ENCODE data around the gene CPEB4. TPM values are rescaled to one million over a fixed set of nuclear protein-coding genes. Genes with fewer than 3 reads are reported as not detected.

CPEB4 gene
- total RNA-seq, 2 experiments from 2014 or later: 18.3 to 19.2 TPM

GRCh38 chr5:173926359-173926758, 38.2 kb downstream of the CPEB4 start:
- Mint-ChIP-seq H3K4me1 (ENCODE audit: low read depth) (peaks cover 31% of the 10 kb centered on the region), H3K36me3 (ENCODE audit: low read depth) (peaks cover 9% of the 10 kb centered on the region), H3K4me3 (no peak overlapping the region), H3K27ac (no peak overlapping the region), H3K27me3 (no peaks in the 10 kb centered on the region), H3K9me3 (no peaks in the 10 kb centered on the region)
- Histone ChIP-seq H3K9me3 (ENCODE audit: control insufficient read depth in 1 of 2, insufficient read depth in 1 of 2, low read length in 2 of 2) (no peaks in the 10 kb centered on the region), H3K27ac (ENCODE audit: low read depth in 1 of 2, low read length in 2 of 2) (no peak overlapping the region), H3K4me3 (ENCODE audit: low read length) (no peak overlapping the region), H3K36me3 (ENCODE audit: insufficient read depth, low read length) (peaks cover 4% of the 10 kb centered on the region), H3K27me3 (ENCODE audit: control insufficient read depth in 1 of 2, insufficient read depth in 2 of 2, low read length in 2 of 2) (no peaks in the 10 kb centered on the region), H3K4me1 (ENCODE audit: insufficient read depth, low read length) (no peaks in the 10 kb centered on the region)
- CTCF ChIA-PET: interaction anchor here (1.2 to 1.5 kb wide), 5 partner anchors 26 to 304 kb away, joined by 3 to 5 read pairs (median 3); partner anchors contain the start of gene CPEB4
- ATAC-seq (ENCODE audit: poor library complexity): no peak
- POLR2A ChIA-PET: interaction anchor here (2.3 kb wide), 1 partner anchor 310 kb away, joined by 11 read pairs; the partner anchor contains the start of gene BOD1
- intact Hi-C loops (cut with DNase I, micrococcal nuclease): no loop called here
- TF ChIP-seq CTCF (IDR thresholded peaks at IDR 0.05): no peak
- no peak for DNase-seq

- H3K27ac Mint-ChIP-seq: no peak overlapping the region
- ATAC-seq (ENCODE audit: poor library complexity) (no peak), DNase-seq (no peak)
- no peaks in the 10 kb centered on the region for H3K9me3 Mint-ChIP-seq
- H3K4me3 Mint-ChIP-seq: no peak overlapping the region
- no peak for TF ChIP-seq CTCF (IDR thresholded peaks at IDR 0.05)
- peaks cover 14% of the 10 kb centered on the region for H3K4me1 Mint-ChIP-seq (ENCODE audit: low read depth)
- Histone ChIP-seq H3K9me3 (ENCODE audit: control insufficient read depth in 1 of 2, insufficient read depth in 1 of 2, low read length in 2 of 2) (no peaks in the 10 kb centered on the region), H3K4me1 (ENCODE audit: insufficient read depth, low read length) (no peaks in the 10 kb centered on the region), H3K36me3 (ENCODE audit: insufficient read depth, low read length) (peaks cover 2% of the 10 kb centered on the region), H3K27ac (ENCODE audit: low read depth in 1 of 2, low read length in 2 of 2) (no peak overlapping the region), H3K4me3 (ENCODE audit: low read length) (no peak overlapping the region), H3K27me3 (ENCODE audit: control insufficient read depth in 1 of 2, insufficient read depth in 2 of 2, low read length in 2 of 2) (no peaks in the 10 kb centered on the region)
- intact Hi-C loops (cut with DNase I, micrococcal nuclease): no loop called here
- ChIA-PET POLR2A (interaction anchor here (0.9 kb wide), 1 partner anchor 11 kb away, joined by 3 read pairs; no protein-coding TSS in a partner anchor), CTCF (no interaction called here)
- peaks cover 30% of the 10 kb centered on the region for H3K36me3 Mint-ChIP-seq (ENCODE audit: low read depth)
- H3K27me3 Mint-ChIP-seq: no peaks in the 10 kb centered on the region
Measured at GRCh38 chr5:173928871-173929574, 40.9 kb downstream of the CPEB4 start.

- H3K27ac Mint-ChIP-seq: no peak overlapping the region
Measured at GRCh38 chr5:173932695-173933139, 44.6 kb downstream of the CPEB4 start.

More at GRCh38 chr5:173932695-173933139, 44.6 kb downstream of the CPEB4 start:
- H3K9me3 ChIP-seq (ENCODE audit: control insufficient read depth in 1 of 2, insufficient read depth in 1 of 2, low read length in 2 of 2): no peaks in the 10 kb centered on the region
- H3K4me1 ChIP-seq (ENCODE audit: insufficient read depth, low read length): no peaks in the 10 kb centered on the region
- peaks cover 11% of the 10 kb centered on the region for H3K4me1 Mint-ChIP-seq (ENCODE audit: low read depth)
- intact Hi-C loops (cut with DNase I, micrococcal nuclease): no loop called here
- H3K27me3 ChIP-seq (ENCODE audit: control insufficient read depth in 1 of 2, insufficient read depth in 2 of 2, low read length in 2 of 2): no peaks in the 10 kb centered on the region
- CTCF ChIA-PET: no interaction called here
- POLR2A ChIA-PET: no interaction called here
- no peak overlapping the region for H3K4me3 Mint-ChIP-seq
- no peaks in the 10 kb centered on the region for H3K27me3 Mint-ChIP-seq
- ATAC-seq (ENCODE audit: poor library complexity) (no peak), DNase-seq (no peak)
- no peak for TF ChIP-seq CTCF (IDR thresholded peaks at IDR 0.05)
- H3K27ac ChIP-seq (ENCODE audit: low read depth in 1 of 2, low read length in 2 of 2): no peak overlapping the region
- no peak overlapping the region for H3K4me3 ChIP-seq (ENCODE audit: low read length)
- no peaks in the 10 kb centered on the region for H3K9me3 Mint-ChIP-seq
- peaks cover 33% of the 10 kb centered on the region for H3K36me3 Mint-ChIP-seq (ENCODE audit: low read depth)
- H3K36me3 ChIP-seq (ENCODE audit: insufficient read depth, low read length): peaks cover 2% of the 10 kb centered on the region
